ENCODE results near the gene SPOCK1. TPM values are rescaled to one million over a fixed set of nuclear protein-coding genes. Genes with fewer than 3 reads are reported as not detected.

The SPOCK1 gene
- total RNA-seq, 1 donor, result 54.8 TPM

- no peak for DNase-seq (ENCODE audit: low read depth)
- no peak overlapping the region for H3K4me3 ChIP-seq (ENCODE audit: low read depth, low read length)
- TF ChIP-seq CTCF (IDR thresholded peaks at IDR 0.05; ENCODE audit: insufficient read depth, low read depth, low read length), result peak; percentile 22
These were observed 448.0 kb downstream of the SPOCK1 start for GRCh38 chr5:137051161-137051560.

- H3K4me3 ChIP-seq (ENCODE audit: low read depth, low read length), result no peak overlapping the region
- DNase-seq (ENCODE audit: low read depth), result no peak
- no peak for TF ChIP-seq CTCF (IDR thresholded peaks at IDR 0.05; ENCODE audit: insufficient read depth, low read depth, low read length)
These were observed 458.3 kb downstream of the SPOCK1 start for GRCh38 chr5:137040641-137041340.

GRCh38 chr5:137040024-137040423 is 459.1 kb downstream of the SPOCK1 start:
- H3K4me3 ChIP-seq (ENCODE audit: low read depth, low read length), result no peak overlapping the region
- no peak for DNase-seq (ENCODE audit: low read depth)
- no peak for TF ChIP-seq CTCF (IDR thresholded peaks at IDR 0.05; ENCODE audit: insufficient read depth, low read depth, low read length)

- H3K4me3 ChIP-seq (ENCODE audit: low read depth, low read length), result no peak overlapping the region
- no peak for TF ChIP-seq CTCF (IDR thresholded peaks at IDR 0.05; ENCODE audit: insufficient read depth, low read depth, low read length)
- DNase-seq (ENCODE audit: low read depth), result no peak
These were observed 461.3 kb downstream of the SPOCK1 start for GRCh38 chr5:137037848-137038247.

GRCh38 chr5:137036640-137037039 is 462.5 kb downstream of the SPOCK1 start:
- H3K4me3 ChIP-seq (ENCODE audit: low read depth, low read length), result no peak overlapping the region
- TF ChIP-seq CTCF (IDR thresholded peaks at IDR 0.05; ENCODE audit: insufficient read depth, low read depth, low read length), result no peak
- DNase-seq (ENCODE audit: low read depth), result no peak

- no peak for DNase-seq (ENCODE audit: low read depth)
- no peak overlapping the region for H3K4me3 ChIP-seq (ENCODE audit: low read depth, low read length)
- no peak for TF ChIP-seq CTCF (IDR thresholded peaks at IDR 0.05; ENCODE audit: insufficient read depth, low read depth, low read length)
These were observed 463.6 kb downstream of the SPOCK1 start for GRCh38 chr5:137035480-137035878.

Data from fibroblast of villous mesenchyme (primary cell).